Astrocyte of the spinal cord (primary cell): ENCODE results near the gene ERC1.

Source experiments
- DNase-seq: peaks from one replicate; pipeline ENCODE4 v3.0.0; 2011; ENCODE audit warnings: low read depth, low spot score
- H3K4me3 ChIP-seq: 2 replicates; pipeline ENCODE4 v1.5.1; 2011; ENCODE audit warnings: low read depth, mild to moderate bottlenecking, low read length, moderate library complexity
- in situ Hi-C: cut with HindIII; loops from 2 replicates; pipeline ENCODE4 v1.10.0; 2017; ENCODE audit warnings: low sequenced_read_pairs
- TF ChIP-seq, protein P1 (sequence below): IDR thresholded peaks from 2 replicates; pipeline ENCODE4 v1.5.1; 2012; ENCODE audit warnings: low read depth, mild to moderate bottlenecking, low read length, inconsistent platforms

The ERC1 gene

DNA sequence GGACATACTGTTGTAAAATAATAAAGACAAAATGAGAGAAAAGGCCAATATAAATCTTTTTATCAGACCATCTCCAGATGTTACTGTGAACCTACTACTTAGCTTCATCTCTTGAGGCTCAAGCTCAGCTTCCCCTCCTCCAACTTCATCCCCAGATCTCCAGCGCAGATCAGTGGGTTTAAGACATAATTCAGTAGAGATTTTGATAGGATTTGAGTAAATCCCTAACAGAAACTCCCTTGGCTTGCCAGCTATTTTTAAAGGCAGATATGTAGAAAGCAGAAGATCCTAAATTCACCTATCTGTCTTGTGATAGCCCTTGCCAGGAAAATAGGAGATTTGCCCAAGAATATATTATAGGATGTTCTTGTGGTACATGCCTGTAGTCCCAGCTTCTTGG, 366.7 kb downstream of the ERC1 start:
- DNase-seq, result no peak
- in situ Hi-C loops, result no loop called here

DNA sequence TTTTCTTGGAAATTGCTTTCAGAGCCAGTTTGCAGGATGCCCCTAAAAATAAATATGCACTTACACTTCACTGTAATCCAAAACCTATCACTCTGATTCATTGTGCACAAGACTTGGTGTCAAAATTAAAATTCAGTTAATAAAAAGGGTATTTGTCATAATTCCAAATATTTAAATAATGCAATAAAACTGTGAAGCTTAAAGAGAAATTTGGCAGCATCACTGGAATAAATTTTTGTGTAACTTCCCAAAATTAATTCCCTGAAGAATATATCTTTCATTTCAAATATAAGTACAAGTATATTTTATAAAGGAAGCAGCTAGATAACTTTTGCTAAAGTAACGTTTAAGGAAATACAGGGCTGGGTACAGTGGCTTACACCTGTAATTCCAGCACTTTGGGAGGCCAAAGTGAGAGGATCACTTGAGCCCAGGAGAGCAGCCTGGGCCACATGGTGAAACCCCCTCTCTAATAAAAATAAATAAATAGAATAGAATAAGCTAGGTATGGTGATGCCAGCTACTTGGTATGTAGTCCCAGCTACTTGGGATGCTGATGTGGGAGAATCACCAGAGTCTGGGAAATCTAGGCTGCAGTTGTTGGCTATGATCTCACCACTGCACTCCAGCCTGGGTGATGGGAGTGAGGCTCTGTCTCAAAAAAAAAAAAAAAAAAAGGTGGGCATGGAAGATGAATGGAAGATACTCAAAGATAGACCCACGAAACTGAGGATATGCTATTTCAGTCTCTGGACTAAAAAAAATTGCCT, 369.6 kb downstream of the ERC1 start:
- DNase-seq, result peak; percentile 67
- TF ChIP-seq, protein P1, sequence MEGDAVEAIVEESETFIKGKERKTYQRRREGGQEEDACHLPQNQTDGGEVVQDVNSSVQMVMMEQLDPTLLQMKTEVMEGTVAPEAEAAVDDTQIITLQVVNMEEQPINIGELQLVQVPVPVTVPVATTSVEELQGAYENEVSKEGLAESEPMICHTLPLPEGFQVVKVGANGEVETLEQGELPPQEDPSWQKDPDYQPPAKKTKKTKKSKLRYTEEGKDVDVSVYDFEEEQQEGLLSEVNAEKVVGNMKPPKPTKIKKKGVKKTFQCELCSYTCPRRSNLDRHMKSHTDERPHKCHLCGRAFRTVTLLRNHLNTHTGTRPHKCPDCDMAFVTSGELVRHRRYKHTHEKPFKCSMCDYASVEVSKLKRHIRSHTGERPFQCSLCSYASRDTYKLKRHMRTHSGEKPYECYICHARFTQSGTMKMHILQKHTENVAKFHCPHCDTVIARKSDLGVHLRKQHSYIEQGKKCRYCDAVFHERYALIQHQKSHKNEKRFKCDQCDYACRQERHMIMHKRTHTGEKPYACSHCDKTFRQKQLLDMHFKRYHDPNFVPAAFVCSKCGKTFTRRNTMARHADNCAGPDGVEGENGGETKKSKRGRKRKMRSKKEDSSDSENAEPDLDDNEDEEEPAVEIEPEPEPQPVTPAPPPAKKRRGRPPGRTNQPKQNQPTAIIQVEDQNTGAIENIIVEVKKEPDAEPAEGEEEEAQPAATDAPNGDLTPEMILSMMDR, result no peak
- in situ Hi-C loops, result no loop called here
- no peak overlapping the region for H3K4me3 ChIP-seq

More for the DNA sequence above, 366.7 kb downstream of the ERC1 start:
- TF ChIP-seq, protein P1, result no peak
- H3K4me3 ChIP-seq, result no peak overlapping the region

DNA sequence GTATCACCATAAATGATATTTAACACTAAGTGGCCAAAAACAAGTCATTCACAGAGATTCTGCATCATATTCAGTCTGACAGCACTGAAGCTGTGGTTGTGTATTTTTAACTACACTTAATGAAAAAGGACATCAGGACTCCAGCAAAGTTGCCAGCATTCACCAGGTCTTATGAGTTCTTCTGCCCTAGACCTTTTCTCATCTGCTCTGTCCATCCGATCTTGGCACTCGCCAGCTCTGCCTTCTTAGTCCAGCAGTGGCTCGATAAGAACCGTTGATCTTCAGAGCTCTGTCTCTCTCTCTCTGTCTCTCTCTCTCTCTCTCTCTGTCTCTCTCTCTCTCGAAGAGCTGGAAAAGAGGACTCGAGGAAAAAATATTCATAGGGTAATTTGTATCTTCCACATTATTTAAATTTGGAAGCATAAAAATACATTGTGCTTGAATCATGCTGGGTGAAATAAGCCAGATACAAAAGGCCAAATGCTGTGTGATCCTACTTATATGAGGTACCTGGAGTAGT, 371.2 kb downstream of the ERC1 start:
- DNase-seq, result no peak
- TF ChIP-seq, protein P1, result no peak
- in situ Hi-C loops, result no loop called here
- H3K4me3 ChIP-seq, result no peak overlapping the region

DNA sequence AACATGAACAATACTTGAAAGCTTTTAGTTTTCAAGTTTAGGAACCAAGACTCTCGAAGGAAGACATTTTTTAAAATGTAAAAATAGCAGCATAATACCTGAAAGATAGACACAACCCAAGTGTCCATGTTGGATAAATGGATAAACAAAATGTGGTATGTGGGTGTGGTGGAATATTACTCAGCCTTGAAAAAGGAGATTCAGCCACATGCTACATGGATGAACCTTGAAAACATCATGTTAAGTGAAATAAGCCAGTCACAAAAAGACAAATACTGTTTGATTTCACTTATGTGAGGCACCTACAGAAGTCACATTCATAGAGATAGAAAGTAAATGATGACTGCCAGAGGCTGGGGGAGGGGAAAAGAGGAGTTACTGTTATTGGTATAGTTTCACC, 374.7 kb downstream of the ERC1 start:
- TF ChIP-seq, protein P1, result no peak
- no peak overlapping the region for H3K4me3 ChIP-seq
- DNase-seq, result no peak
- in situ Hi-C loops, result no loop called here

DNA sequence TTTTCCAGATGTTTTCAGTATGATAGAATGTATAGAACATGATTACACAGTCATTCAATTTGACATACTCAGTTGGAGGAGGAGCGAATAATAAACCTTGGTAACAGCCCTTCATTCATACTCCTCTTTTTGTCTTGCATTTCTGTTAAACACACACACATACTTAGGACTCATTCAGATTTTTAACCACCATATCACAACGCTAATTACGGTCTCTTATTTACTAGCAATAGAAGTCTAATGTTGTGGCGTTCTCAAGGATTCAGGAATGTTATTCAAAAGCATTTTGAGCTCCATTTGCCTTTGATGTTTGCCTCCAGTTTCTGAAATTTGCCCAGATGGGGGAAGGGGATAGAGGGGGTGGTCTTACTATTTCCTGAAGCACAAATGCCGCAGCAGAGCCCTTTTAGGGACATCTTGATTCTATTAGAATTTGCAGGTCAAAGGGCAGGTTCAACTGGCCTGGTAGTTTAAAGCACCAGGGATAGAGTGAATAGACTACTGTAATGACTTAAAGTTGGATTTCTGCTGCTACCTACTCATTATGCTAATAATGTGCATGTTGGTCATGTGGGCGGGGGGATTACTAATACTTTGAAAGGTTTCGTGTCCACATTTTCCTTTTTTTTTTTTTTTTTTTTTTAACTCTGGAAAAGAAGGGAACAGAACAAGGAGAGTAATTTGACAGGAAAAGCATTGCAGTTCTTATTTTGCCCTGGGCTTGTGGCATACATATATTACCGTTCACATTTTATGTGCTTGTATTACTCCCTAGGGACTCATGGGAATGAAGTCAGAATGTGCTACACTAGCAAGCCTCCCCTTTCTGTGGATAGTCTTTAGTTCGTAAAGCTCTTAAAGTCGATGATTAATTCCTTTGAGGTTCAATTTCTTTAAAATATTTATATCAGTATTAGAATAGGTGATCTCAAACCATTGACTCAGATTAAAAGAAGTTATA, 376.6 kb downstream of the ERC1 start:
- TF ChIP-seq, protein P1, result no peak
- in situ Hi-C loops, result no loop called here
- no peak overlapping the region for H3K4me3 ChIP-seq
- no peak for DNase-seq

DNA sequence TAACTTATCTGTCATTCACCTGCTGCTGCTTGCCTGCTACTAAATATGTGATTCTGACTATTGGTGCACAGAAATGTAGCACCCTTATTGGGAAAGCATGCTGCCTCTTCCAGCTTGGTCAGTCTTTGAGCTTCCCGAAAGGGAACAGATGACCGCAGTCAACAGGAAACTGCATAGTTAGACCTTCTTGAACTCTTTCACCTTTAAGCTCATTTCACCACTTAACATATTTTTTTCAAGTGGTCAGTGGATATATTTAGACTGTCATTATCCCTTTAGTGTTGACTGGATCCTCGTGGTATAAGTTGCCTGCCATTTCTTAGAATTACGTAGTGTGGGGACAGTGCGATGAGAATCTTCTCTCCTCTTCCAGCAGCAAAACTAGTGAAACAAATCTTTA, 378.4 kb downstream of the ERC1 start:
- in situ Hi-C loops, result no loop called here
- no peak for DNase-seq

More for the DNA sequence above, 378.4 kb downstream of the ERC1 start:
- TF ChIP-seq, protein P1, result no peak
- H3K4me3 ChIP-seq, result no peak overlapping the region
